Mucosa of rectum (tissue), 2 donors: ENCODE data around the gene DDIT3.
"Not testable (repeated sequence)": the region's sequence is repeated elsewhere in the genome, so short reads cannot be mapped to it uniquely, and the experiment has no call there.

ENCODE experiments used
- H3K27ac ChIP-seq, 2 donors: one replicate each; pipeline ENCODE4 v1.7.0; 2013; ENCODE audit warnings: inconsistent platforms in 2 of 2, low read depth in 2 of 2, low read length in 2 of 2
- H3K27me3 ChIP-seq, 2 donors: one replicate each; pipeline ENCODE4 v1.7.0; 2013; ENCODE audit warnings: low read length in 2 of 2; ENCODE audit not compliant: control insufficient read depth in 2 of 2, insufficient read depth in 2 of 2
- H3K36me3 ChIP-seq, 2 donors: one replicate each; pipeline ENCODE4 v1.7.0; 2013; ENCODE audit warnings: low read length in 2 of 2; ENCODE audit not compliant: control insufficient read depth in 2 of 2, insufficient read depth in 2 of 2
- H3K4me1 ChIP-seq, 2 donors: one replicate each; pipeline ENCODE4 v1.7.0; 2013; ENCODE audit warnings: low read length in 2 of 2, mild to moderate bottlenecking in 1 of 2; ENCODE audit not compliant: control insufficient read depth in 2 of 2, insufficient read depth in 2 of 2
- H3K4me3 ChIP-seq, 2 donors: one replicate each; pipeline ENCODE4 v1.7.0; 2013; ENCODE audit warnings: low read length in 2 of 2
- H3K9ac ChIP-seq, 2 donors: one replicate each; pipeline ENCODE4 v1.7.0; 2013; ENCODE audit warnings: low read length in 2 of 2, low read depth in 1 of 2, mild to moderate bottlenecking in 1 of 2
- H3K9me3 ChIP-seq, 2 donors: one replicate each; pipeline ENCODE4 v1.7.0; 2013; ENCODE audit warnings: low read length in 2 of 2; ENCODE audit not compliant: control insufficient read depth in 2 of 2
- donor health status: healthy.
- donor health status: Normal muscosa, but diverticular disease.

The DDIT3 gene

GRCh38 chr12:57498132-57498502, 22.2 kb downstream of the DDIT3 start:
- H3K4me3 ChIP-seq, result no peak overlapping the region
- no peak overlapping the region for H3K9ac ChIP-seq
- no peaks in the 10 kb centered on the region for H3K4me1 ChIP-seq
- H3K27ac ChIP-seq, result no peak overlapping the region
- no peaks in the 10 kb centered on the region for H3K9me3 ChIP-seq
- H3K36me3 ChIP-seq, result peaks cover 36 to 37% of the 10 kb centered on the region in 2 donors
- H3K27me3 ChIP-seq, result no peaks in the 10 kb centered on the region

- H3K4me3 ChIP-seq, result no peak overlapping the region
- H3K9ac ChIP-seq, result no peak overlapping the region
- H3K36me3 ChIP-seq, result peaks cover 41% of the 10 kb centered on the region in 2 donors
Measured at GRCh38 chr12:57497223-57498131, 22.8 kb downstream of the DDIT3 start.

DNA sequence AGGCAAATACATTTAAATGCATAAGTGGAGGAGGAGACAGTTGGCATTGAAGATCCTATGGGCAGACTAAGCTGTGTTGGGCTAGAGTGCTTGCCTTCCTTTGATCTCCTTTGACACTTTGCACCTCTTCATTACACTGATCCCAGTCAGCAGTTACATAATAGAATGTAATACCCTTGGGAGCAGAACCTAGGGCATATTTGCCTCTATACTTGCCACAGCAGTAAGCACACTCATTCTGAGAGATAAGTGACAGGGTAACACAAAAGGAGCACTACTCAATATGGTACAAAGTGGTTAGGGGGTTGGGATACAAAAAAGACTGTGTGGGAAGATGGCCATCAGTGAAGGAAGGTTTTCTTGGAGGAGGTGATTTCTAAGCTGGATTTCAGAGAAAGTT, 23.5 kb downstream of the DDIT3 start:
- Histone ChIP-seq H3K27me3 (no peaks in the 10 kb centered on the region), H3K4me1 (no peaks in the 10 kb centered on the region), H3K27ac (no peak overlapping the region), H3K36me3 (peaks cover 37 to 39% of the 10 kb centered on the region in 2 donors), H3K4me3 (no peak overlapping the region), H3K9me3 (no peaks in the 10 kb centered on the region), H3K9ac (no peak overlapping the region)

More at GRCh38 chr12:57497223-57498131, 22.8 kb downstream of the DDIT3 start:
- Histone ChIP-seq H3K9me3 (no peaks in the 10 kb centered on the region), H3K27me3 (no peaks in the 10 kb centered on the region), H3K4me1 (no peaks in the 10 kb centered on the region), H3K27ac (no peak overlapping the region)

- H3K27ac ChIP-seq, H3K4me1 ChIP-seq, H3K9me3 ChIP-seq, H3K27me3 ChIP-seq, H3K9ac ChIP-seq, H3K4me3 ChIP-seq: not testable (repeated sequence)
- H3K36me3 ChIP-seq, result peaks cover 37 to 39% of the 10 kb centered on the region in 2 donors
Measured at GRCh38 chr12:57495051-57495701, 25.1 kb downstream of the DDIT3 start.

DNA sequence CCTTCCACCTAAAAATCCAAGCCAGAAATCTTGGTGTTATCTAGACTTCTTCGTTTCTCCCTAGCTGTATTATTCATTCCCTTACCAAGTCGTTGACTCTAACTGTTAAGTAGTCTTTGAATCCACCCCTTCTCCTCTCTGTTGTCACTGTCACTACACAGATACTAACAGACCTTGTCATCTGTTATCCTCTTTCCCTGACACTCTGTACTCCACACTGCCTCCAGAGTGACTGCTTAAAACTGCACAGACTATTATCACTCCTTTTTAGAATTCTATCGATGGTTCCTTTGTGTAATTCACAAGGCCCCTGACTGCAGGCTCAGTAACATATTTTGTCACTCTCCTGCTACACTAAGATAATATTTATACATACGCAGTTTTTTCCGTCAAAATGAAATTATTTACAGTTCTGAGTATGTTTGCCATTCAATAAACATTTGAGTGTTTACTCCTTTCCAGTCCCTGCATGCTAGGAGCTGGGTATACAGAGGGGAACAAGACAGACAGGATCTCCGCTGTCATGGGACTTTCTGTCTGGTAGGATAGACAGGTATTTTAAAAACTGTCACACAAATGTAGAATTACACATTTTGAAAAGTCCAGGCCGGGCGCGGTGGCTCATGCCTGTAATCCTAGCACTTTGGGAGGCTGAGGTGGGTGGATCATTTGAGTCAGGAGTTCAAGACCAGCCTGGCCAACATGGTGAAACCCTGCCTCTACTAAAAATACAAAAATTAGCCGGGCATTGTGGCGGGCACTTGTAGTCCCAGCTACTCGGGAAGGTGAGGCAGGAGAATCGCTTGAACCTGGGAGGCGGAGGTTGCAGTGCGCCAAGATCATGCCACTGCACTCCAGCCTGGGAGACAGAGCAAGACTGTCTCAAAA, 28.7 kb downstream of the DDIT3 start:
- no peaks in the 10 kb centered on the region for H3K9me3 ChIP-seq
- peaks cover 16 to 18% of the 10 kb centered on the region in 2 donors for H3K4me1 ChIP-seq
- H3K4me3 ChIP-seq, result no peak overlapping the region
- H3K27ac ChIP-seq, result no peak overlapping the region
- peaks cover 28% of the 10 kb centered on the region in 2 donors for H3K36me3 ChIP-seq
- no peaks in the 10 kb centered on the region for H3K27me3 ChIP-seq
- no peak overlapping the region for H3K9ac ChIP-seq

- Histone ChIP-seq H3K9me3 (no peaks in the 10 kb centered on the region), H3K4me1 (peaks cover 16 to 18% of the 10 kb centered on the region in 2 donors), H3K4me3 (no peak overlapping the region), H3K9ac (no peak overlapping the region), H3K36me3 (peaks cover 24 to 28% of the 10 kb centered on the region in 2 donors), H3K27me3 (no peaks in the 10 kb centered on the region), H3K27ac (no peak overlapping the region)
Measured at GRCh38 chr12:57490126-57490525, 30.2 kb downstream of the DDIT3 start.

DNA sequence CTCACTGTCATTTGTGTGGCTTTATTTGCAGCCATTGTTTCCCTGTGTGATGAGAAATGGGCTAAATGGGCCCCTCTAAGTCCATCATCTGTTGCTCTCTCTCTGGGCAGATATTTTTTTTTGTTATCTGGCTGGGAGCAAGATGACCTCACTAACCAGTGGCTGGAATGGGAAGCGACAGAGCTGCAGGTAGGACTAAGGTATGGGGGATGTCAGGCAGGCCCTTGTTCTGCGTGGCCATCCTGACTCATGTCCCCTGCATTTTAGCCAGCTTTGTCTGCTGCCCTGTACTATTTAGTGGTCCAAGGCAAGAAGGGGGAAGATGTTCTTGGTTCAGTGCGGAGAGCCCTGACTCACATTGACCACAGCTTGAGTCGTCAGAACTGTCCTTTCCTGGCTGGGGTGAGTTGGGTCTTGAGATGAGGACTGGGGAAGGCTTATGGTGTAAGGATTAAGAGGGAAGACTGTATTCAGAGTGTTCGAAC, 31.1 kb downstream of the DDIT3 start:
- Histone ChIP-seq H3K27me3 (no peaks in the 10 kb centered on the region), H3K4me1 (peaks cover 16 to 18% of the 10 kb centered on the region in 2 donors), H3K9me3 (no peaks in the 10 kb centered on the region), H3K27ac (no peak overlapping the region), H3K36me3 (peaks cover 24 to 28% of the 10 kb centered on the region in 2 donors), H3K9ac (no peak overlapping the region), H3K4me3 (peak overlapping the region; percentile 97 to 99)

DNA sequence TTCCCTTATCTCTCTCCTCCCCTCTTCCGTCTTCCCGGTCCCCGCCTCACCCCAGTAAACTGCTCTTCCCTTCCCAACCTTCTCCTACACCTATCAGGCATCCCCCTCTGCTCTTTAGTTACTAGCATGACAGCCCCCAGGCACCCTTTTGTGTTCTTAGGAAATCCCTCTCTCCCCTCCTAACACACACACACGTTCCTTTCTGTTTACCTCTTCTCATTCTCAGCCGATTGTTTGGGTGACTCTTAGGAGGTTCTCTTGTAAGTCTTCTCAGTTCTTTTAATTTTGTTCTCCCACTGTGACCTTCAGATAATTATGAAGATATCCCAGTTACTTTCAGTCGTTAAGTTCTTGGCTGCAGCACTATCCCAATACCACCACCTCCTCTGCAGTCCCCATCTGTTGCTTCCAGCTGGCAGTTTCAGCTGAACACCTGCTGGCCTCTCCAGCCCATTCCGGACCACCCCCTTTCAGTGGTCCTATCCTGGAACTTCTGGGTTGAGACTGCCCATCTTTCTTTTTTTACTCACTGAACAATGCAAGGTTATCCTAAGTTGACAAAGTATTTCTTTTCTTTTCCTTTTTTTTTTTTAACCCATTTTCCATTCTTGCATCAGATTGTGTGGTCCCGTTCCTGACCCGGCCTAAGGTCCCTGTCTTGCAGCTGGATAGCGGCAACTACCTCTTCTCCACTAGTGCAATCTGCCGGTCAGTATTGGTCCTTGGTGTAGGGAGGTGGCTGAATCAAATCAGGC, 31.7 kb downstream of the DDIT3 start:
- H3K36me3 ChIP-seq, result peaks cover 24 to 28% of the 10 kb centered on the region in 2 donors
- peaks cover 16 to 18% of the 10 kb centered on the region in 2 donors for H3K4me1 ChIP-seq
- H3K4me3 ChIP-seq, result peak overlapping the region; percentile 97 to 99
- peak overlapping the region; percentile 75 to 86 for H3K27ac ChIP-seq
- H3K9me3 ChIP-seq, result no peaks in the 10 kb centered on the region
- no peaks in the 10 kb centered on the region for H3K27me3 ChIP-seq
- peak overlapping the region; percentile 94 to 95 for H3K9ac ChIP-seq
